HepG2 (cell line): Measurements from ENCODE around the gene ZNF292. TPM values are rescaled to one million over a fixed set of nuclear protein-coding genes. Genes with fewer than 3 reads are reported as not detected.

ENCODE experiments used
- ATAC-seq: fragments of 200-7000 bp; cut with Tn5 transposase; 3 replicates; pipeline ENCODE4 v1.9.1; 2020; ENCODE audit warnings: mild to moderate bottlenecking, moderate library complexity
- BruUV-seq: library from RNA; stranded (reverse); fragments of 400-500 nt; replicated peaks from 2 replicates; lab custom pipeline; 2021; lab: Mats Ljungman, UMichigan
- CTCF ChIA-PET: fragments of 300-600 bp; formaldehyde crosslinking; extraction: SDS; loops from one replicate; lab custom pipeline; 2021; ENCODE audit warnings: low total read pairs, inconsistent platforms, low intra/inter-chr PET ratio; lab: Yijun Ruan, JAX
- POLR2A ChIA-PET: fragments of 350-600 bp; sonication (Branson Sonifier 250); formaldehyde crosslinking; loops from one replicate; lab custom pipeline; 2020; ENCODE audit warnings: antibody characterized with exemption, inconsistent platforms; lab: Yijun Ruan, JAX
- DNase-seq: peaks from one replicate; pipeline ENCODE4 v3.0.0-alpha.2; 2015; ENCODE audit warnings: low spot score
- FAIRE-seq: peaks from 3 replicates; lab custom pipeline; 2011; peaks lifted over from hg19 to GRCh38; lab: Jason Lieb, UNC
- H2AFZ ChIP-seq: one replicate; pipeline ENCODE4 v1.6.1; 2011; ENCODE audit warnings: low read length, inconsistent platforms
- H3K27ac ChIP-seq: fragments of 300-600 bp; 3 replicates; pipeline ENCODE4 v1.8.0; 2011; ENCODE audit warnings: mixed run types, mild to moderate bottlenecking, mixed read lengths, low read length, inconsistent platforms; ENCODE audit not compliant: insufficient read depth; ENCODE audit errors: extremely low read length
- H3K27me3 ChIP-seq, 2 experiments: fragments of 200-600 bp in 1 of 2; 2 replicates in 1 of 2; 3 replicates in 1 of 2; pipeline versions ENCODE4 v1.6.0 to v1.8.0; 2011; ENCODE audit warnings: low read length in 2 of 2, mild to moderate bottlenecking in 2 of 2, moderate library complexity in 2 of 2, inconsistent platforms in 1 of 2; ENCODE audit not compliant: insufficient read depth in 2 of 2, control insufficient read depth in 1 of 2
- H3K36me3 ChIP-seq, 2 experiments: fragments of 200-600 bp in 1 of 2; replicated peaks in 1 of 2; 2 replicates in 1 of 2; 3 replicates in 1 of 2; pipeline versions ENCODE4 v1.5.1 to v1.8.0; 2011; ENCODE audit warnings: low read length in 2 of 2, inconsistent platforms in 1 of 2; ENCODE audit not compliant: insufficient read depth in 2 of 2, control insufficient read depth in 1 of 2
- H3K4me1 ChIP-seq: 2 replicates; pipeline ENCODE4 v1.5.1; 2012; ENCODE audit warnings: low read length, inconsistent platforms; ENCODE audit not compliant: insufficient read depth
- H3K4me2 ChIP-seq: 2 replicates; pipeline ENCODE4 v1.6.0; 2011; ENCODE audit warnings: low read depth, low read length, inconsistent platforms
- H3K4me3 ChIP-seq, 3 experiments: fragments of 200-600 bp in 1 of 3; sonication (generic), shearing (Covaris generic) in 1 of 3; replicated peaks in 1 of 3; 2 replicates each; pipeline ENCODE4 v1.5.1; 2011 to 2016; ENCODE audit warnings: low read length in 3 of 3, inconsistent platforms in 2 of 3, low read depth in 2 of 3, mild to moderate bottlenecking in 2 of 3, control low read depth in 1 of 3, mixed read lengths in 1 of 3; ENCODE audit not compliant: insufficient read depth in 1 of 3
- H3K79me2 ChIP-seq: one replicate; pipeline ENCODE4 v1.6.1; 2011; ENCODE audit warnings: low read length, inconsistent platforms; ENCODE audit not compliant: insufficient read depth
- H3K9ac ChIP-seq: 2 replicates; pipeline ENCODE4 v1.6.0; 2011; ENCODE audit warnings: mild to moderate bottlenecking, low read depth, low read length, inconsistent platforms; ENCODE audit not compliant: insufficient read depth
- H3K9me3 ChIP-seq: 2 replicates; pipeline ENCODE4 v1.5.1; 2012; ENCODE audit warnings: mild to moderate bottlenecking, low read length
- H4K20me1 ChIP-seq: 2 replicates; pipeline ENCODE4 v1.6.0; 2011; ENCODE audit warnings: inconsistent platforms, mild to moderate bottlenecking, low read length, moderate library complexity; ENCODE audit not compliant: insufficient read depth
- ARID3A ChIP-seq: IDR thresholded peaks from 2 replicates; pipeline ENCODE4 v1.6.1; 2012; ENCODE audit warnings: low read depth, low read length, improper control_type of control experiment
- ARNTL ChIP-seq: sonication (generic); formaldehyde crosslinking; IDR thresholded peaks from 2 replicates; pipeline ENCODE4 v1.4.0; 2020; ENCODE audit warnings: mild to moderate bottlenecking, missing genetic modification reagents
- BHLHE40 ChIP-seq: IDR thresholded peaks from 2 replicates; pipeline ENCODE4 v1.6.1; 2011; ENCODE audit warnings: low read length, improper control_type of control experiment
- CBX5 ChIP-seq: sonication (generic); formaldehyde crosslinking; IDR thresholded peaks from 2 replicates; pipeline ENCODE4 v1.4.0; 2020; ENCODE audit warnings: missing genetic modification reagents, borderline replicate concordance
- CEBPB ChIP-seq: IDR thresholded peaks from 2 replicates; pipeline ENCODE4 v1.6.1; 2011; ENCODE audit warnings: low read depth, low read length, improper control_type of control experiment, borderline replicate concordance
- FLYWCH1 ChIP-seq: sonication (generic); formaldehyde crosslinking; IDR thresholded peaks from 2 replicates; pipeline ENCODE4 v1.8.1; 2023; ENCODE audit warnings: mild to moderate bottlenecking, missing genetic modification reagents
- FOXK2 ChIP-seq: fragments of 450-650 bp; IDR thresholded peaks from 2 replicates; pipeline ENCODE4 v1.6.1; 2016
- HCFC1 ChIP-seq: fragments of 150-350 bp; IDR thresholded peaks from 2 replicates; pipeline ENCODE4 v1.6.1; 2014; ENCODE audit warnings: low read depth, low read length
- HNRNPUL1 ChIP-seq: fragments of 200-400 bp; formaldehyde crosslinking; IDR thresholded peaks from 2 replicates; pipeline ENCODE4 v1.6.1; 2017; ENCODE audit warnings: low read depth, mild to moderate bottlenecking, low read length, moderate library complexity
- ISL2 ChIP-seq: sonication (generic); formaldehyde crosslinking; IDR thresholded peaks from 2 replicates; pipeline ENCODE4 v1.5.0; 2020; ENCODE audit warnings: missing genetic modification reagents
- KMT2A ChIP-seq: sonication (generic); formaldehyde crosslinking; IDR thresholded peaks from 2 replicates; pipeline ENCODE4 v1.4.0; 2020; ENCODE audit warnings: missing genetic modification reagents
- NR2F1 ChIP-seq, 2 experiments: fragments of 450-650 bp in 1 of 2; formaldehyde crosslinking in 1 of 2; IDR thresholded peaks; 2 replicates each; pipeline versions ENCODE4 v1.5.0 to v1.6.1; 2016 to 2020; ENCODE audit warnings: mild to moderate bottlenecking in 1 of 2, missing compliant biosample characterization in 1 of 2, missing genetic modification reagents in 1 of 2, moderate library complexity in 1 of 2
- RBFOX2 ChIP-seq: fragments of 200-400 bp; formaldehyde crosslinking; IDR thresholded peaks from 2 replicates; pipeline ENCODE4 v1.6.1; 2017; ENCODE audit warnings: low read depth, mild to moderate bottlenecking, low read length
- RBM22 ChIP-seq: fragments of 200-400 bp; formaldehyde crosslinking; optimal IDR thresholded peaks from 2 replicates; pipeline ENCODE3; 2017; ENCODE audit warnings: mild to moderate bottlenecking, low read length, moderate library complexity
- SYNCRIP ChIP-seq: fragments of 200-400 bp; formaldehyde crosslinking; IDR thresholded peaks from 2 replicates; pipeline ENCODE4 v1.6.1; 2018; ENCODE audit warnings: mild to moderate bottlenecking, low read depth, low read length; ENCODE audit not compliant: insufficient read depth
- WIZ ChIP-seq: sonication (generic); formaldehyde crosslinking; IDR thresholded peaks from 2 replicates; pipeline ENCODE4 v1.5.1; 2020; ENCODE audit warnings: mild to moderate bottlenecking, missing genetic modification reagents
- ZBTB21 ChIP-seq: sonication (generic); formaldehyde crosslinking; IDR thresholded peaks from 2 replicates; pipeline ENCODE4 v1.4.0; 2020; ENCODE audit warnings: missing genetic modification reagents
- ZNF543 ChIP-seq: sonication (generic); formaldehyde crosslinking; IDR thresholded peaks from 2 replicates; pipeline ENCODE4 v1.4.0; 2020; ENCODE audit warnings: mild to moderate bottlenecking, missing genetic modification reagents
- ZNF703 ChIP-seq: sonication (generic); formaldehyde crosslinking; IDR thresholded peaks from 2 replicates; pipeline ENCODE4 v1.5.1; 2020; ENCODE audit warnings: missing genetic modification reagents, mild to moderate bottlenecking, moderate library complexity, borderline replicate concordance
- WGBS: methylation state at CpG from one replicate; pipeline ENCODE4 v1.1.6; 2017; ENCODE audit warnings: low lambda C conversion rate; 5-methylcytosine and 5-hydroxymethylcytosine counted together
- in situ Hi-C: cut with HindIII; loops from 2 replicates; pipeline ENCODE4 v1.10.0; 2017; ENCODE audit warnings: low pct_unique_long_range_greater_than_20kb; ENCODE audit not compliant: extremely low pct_ligation_motif_present
- intact Hi-C: fragments of 100-400 bp; cut with micrococcal nuclease; formaldehyde crosslinking; loops from one replicate; pipeline ENCODE4 v1.10.0; 2022; ENCODE audit not compliant: unreplicated experiment
- polyA plus RNA-seq, 8 experiments: library from polyadenylated mRNA; depleted of rRNA in 3 of 8; stranded (reverse) in 7 of 8; unstranded in 1 of 8; fragments of >200 nt; fragmentation: Illumina TruSeq in 4 of 8; extraction: Trizol in 4 of 8; gene quantifications; 2 replicates each; pipeline versions ENCODE4 v1.2.1 to v1.2.3, GENCODE V29; 2011 to 2016; ENCODE audit warnings: low read depth in 4 of 8, missing spikeins in 1 of 8, mixed read lengths in 1 of 8; ENCODE audit not compliant: insufficient read depth in 1 of 8
- total RNA-seq, 5 experiments: library from RNA; depleted of rRNA; stranded (reverse); fragments of >200 nt; fragmentation: Illumina TruSeq; extraction: Trizol; gene quantifications; 2 replicates each; pipeline ENCODE4 v1.2.3, GENCODE V29; 2016; ENCODE audit warnings: low read depth in 1 of 5

The ZNF292 gene
- total and polyA plus RNA-seq, 2 of the 13 experiments (the other 11 are each of a cell fraction or from before 2014, with no cell fraction given), result 9.9 to 12.8 TPM

GRCh38 chr6:87209812-87210211, 54.4 kb downstream of the ZNF292 start (continued):
- TF ChIP-seq NR2F1 (CRISPR knock-in tag; IDR thresholded peaks at IDR 0.05), result no peak
- no peak for TF ChIP-seq RBFOX2
- no peak for TF ChIP-seq ZNF543 (CRISPR knock-in tag)
- TF ChIP-seq KMT2A (CRISPR knock-in tag), result no peak
- no peak for TF ChIP-seq FOXK2
- no peak for TF ChIP-seq ZBTB21
- TF ChIP-seq WIZ, result no peak
- TF ChIP-seq RBM22, result no peak
- TF ChIP-seq FLYWCH1 (CRISPR knock-in tag), result no peak

GRCh38 chr6:87210979-87211378, 55.6 kb downstream of the ZNF292 start:
- ChIA-PET CTCF (no interaction called here), POLR2A (no interaction called here)
- Histone ChIP-seq H3K4me1 (peaks cover 26% of the 10 kb centered on the region), H3K4me2 (no peak overlapping the region), H3K79me2 (peaks cover 97% of the 10 kb centered on the region), H3K4me3 (no peak overlapping the region), H3K27ac (no peak overlapping the region), H3K36me3 (peaks cover 3 to 6% of the 10 kb centered on the region in 2 experiments; a peak in 3 of 5 replicates), H3K9ac (no peak overlapping the region), H4K20me1 (peaks cover 75% of the 10 kb centered on the region), H2AFZ (no peak overlapping the region), H3K9me3 (no peaks in the 10 kb centered on the region), H3K27me3 (no peaks in the 10 kb centered on the region)
- 100% methylated on average over 1 of the region's 1 CpG for WGBS
- DNase-seq (no peak), FAIRE-seq (no peak), ATAC-seq (no peak)
- BruUV-seq, result no TSS peak
- in situ Hi-C loops, result no loop called here
- intact Hi-C loops, result no loop called here
- TF ChIP-seq ARNTL (CRISPR knock-in tag) (no peak), ISL2 (no peak), CBX5 (no peak), ZNF703 (CRISPR knock-in tag) (no peak), HNRNPUL1 (no peak), BHLHE40 (no peak), ARID3A (no peak), CEBPB (no peak), SYNCRIP (no peak), HCFC1 (no peak)
